ENCODE measurements around the gene INO80B. TPM values are rescaled to one million over a fixed set of nuclear protein-coding genes. Genes with fewer than 3 reads are reported as not detected.

INO80B gene
- total and polyA plus RNA-seq, 9 of the 15 experiments (the other 6 are each of a cell fraction or from before 2014, with no cell fraction given): 0.41 to 22.6 (median 9.0) TPM

- TF ChIP-seq RCOR1 (IDR thresholded peaks at IDR 0.05; ENCODE audit: borderline replicate concordance in 1 of 2, low read depth in 2 of 2, low read length in 2 of 2) (no peak), ZBTB33 (CRISPR knock-in tag; IDR thresholded peaks at IDR 0.05) (no peak), MEIS2 (IDR thresholded peaks at IDR 0.05; ENCODE audit: partially characterized antibody) (no peak), ZNF282 (CRISPR knock-in tag; IDR thresholded peaks at IDR 0.05) (no peak), WHSC1 (IDR thresholded peaks at IDR 0.05; ENCODE audit: low read length) (no peak), E2F4 (CRISPR knock-in tag; IDR thresholded peaks at IDR 0.05; ENCODE audit: low read depth) (no peak), MEF2D (tag; conservative IDR thresholded peaks at IDR 0.05; ENCODE audit: low read depth) (no peak), SOX6 (IDR thresholded peaks at IDR 0.05) (peak; percentile 23; the same call in 1 of the 2 replicates), BRD4 (IDR thresholded peaks at IDR 0.05) (no peak), GTF2B (IDR thresholded peaks at IDR 0.05; ENCODE audit: extremely low read depth, insufficient read length) (no peak), ZNF311 (CRISPR knock-in tag; IDR thresholded peaks at IDR 0.05) (no peak), SUPT5H (IDR thresholded peaks at IDR 0.05) (no peak), TAF9B (IDR thresholded peaks at IDR 0.05; ENCODE audit: partially characterized antibody) (no peak)
Observed at GRCh38 chr2:74450570-74451190, 4.2 kb upstream of the INO80B start (continued).

All from K562 (cell line).